ENCODE results near the gene SLC28A3.

SLC28A3 gene

DNA sequence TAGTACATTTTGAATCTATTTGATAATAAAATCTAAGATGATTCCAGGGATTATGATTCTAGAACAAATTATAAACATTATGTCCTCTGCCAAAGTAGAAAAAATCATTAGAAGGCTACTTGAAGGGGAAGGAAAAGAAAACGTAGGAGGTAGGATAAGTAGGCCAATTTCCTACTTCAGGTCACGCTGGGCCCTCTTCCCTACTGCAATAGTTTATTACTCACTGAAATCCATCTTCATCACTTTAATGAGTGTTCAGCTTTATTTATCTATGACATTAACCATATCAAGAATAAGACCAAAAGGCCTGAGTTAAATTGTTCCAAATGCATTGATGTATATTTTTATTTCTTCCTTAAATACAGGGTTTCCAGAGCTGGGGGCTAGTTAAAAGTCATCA lies 21.6 kb downstream of the SLC28A3 start:
- H3K36me3 ChIP-seq (ENCODE audit: control insufficient read depth in 1 of 2, insufficient read depth in 2 of 2, low read length in 2 of 2) = no peaks in the 10 kb centered on the region
- H3K4me1 ChIP-seq (ENCODE audit: control insufficient read depth in 1 of 2, insufficient read depth in 2 of 2, low read length in 2 of 2) = no peaks in the 10 kb centered on the region
- no peak overlapping the region for H3K4me3 ChIP-seq (ENCODE audit: low read depth in 1 of 2, low read length in 2 of 2)
- no peak overlapping the region for H3K27ac ChIP-seq (ENCODE audit: low read length)
- H3K9me3 ChIP-seq (ENCODE audit: control insufficient read depth in 1 of 2, low read length in 2 of 2) = no peaks in the 10 kb centered on the region
- no peaks in the 10 kb centered on the region for H3K27me3 ChIP-seq (ENCODE audit: low read depth, low read length)

DNA sequence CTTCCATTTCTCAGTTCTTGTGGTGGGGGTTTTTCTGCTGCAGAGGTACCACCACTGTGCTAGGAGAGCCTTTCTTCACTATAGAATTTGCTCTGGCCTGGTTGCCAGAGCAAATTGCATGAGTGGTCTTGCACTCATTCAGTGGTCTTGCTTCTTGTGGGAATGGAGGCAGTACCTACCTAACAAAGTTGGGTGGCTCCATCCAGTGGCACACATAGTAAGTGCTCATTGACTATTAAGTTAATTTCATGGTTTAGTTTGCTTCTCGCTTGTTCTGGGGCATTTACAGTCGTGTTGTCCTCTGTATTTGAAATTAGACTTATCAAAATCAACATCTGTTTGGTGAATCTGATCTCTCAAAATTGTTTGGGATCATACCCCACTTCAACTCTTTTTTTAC lies 23.0 kb downstream of the SLC28A3 start:
- Histone ChIP-seq H3K9me3 (ENCODE audit: control insufficient read depth in 1 of 2, low read length in 2 of 2) (no peaks in the 10 kb centered on the region), H3K4me3 (ENCODE audit: low read depth in 1 of 2, low read length in 2 of 2) (no peak overlapping the region), H3K36me3 (ENCODE audit: control insufficient read depth in 1 of 2, insufficient read depth in 2 of 2, low read length in 2 of 2) (no peaks in the 10 kb centered on the region), H3K27ac (ENCODE audit: low read length) (no peak overlapping the region), H3K27me3 (ENCODE audit: low read depth, low read length) (no peaks in the 10 kb centered on the region), H3K4me1 (ENCODE audit: control insufficient read depth in 1 of 2, insufficient read depth in 2 of 2, low read length in 2 of 2) (no peaks in the 10 kb centered on the region)

GRCh38 chr9:84315278-84315877 lies 25.2 kb downstream of the SLC28A3 start:
- Histone ChIP-seq H3K27me3 (ENCODE audit: low read depth, low read length) (no peaks in the 10 kb centered on the region), H3K4me3 (ENCODE audit: low read depth in 1 of 2, low read length in 2 of 2) (no peak overlapping the region), H3K9me3 (ENCODE audit: control insufficient read depth in 1 of 2, low read length in 2 of 2) (no peaks in the 10 kb centered on the region), H3K36me3 (ENCODE audit: control insufficient read depth in 1 of 2, insufficient read depth in 2 of 2, low read length in 2 of 2) (no peaks in the 10 kb centered on the region), H3K4me1 (ENCODE audit: control insufficient read depth in 1 of 2, insufficient read depth in 2 of 2, low read length in 2 of 2) (no peaks in the 10 kb centered on the region), H3K27ac (ENCODE audit: low read length) (no peak overlapping the region)

- Histone ChIP-seq H3K27me3 (ENCODE audit: low read depth, low read length) (no peaks in the 10 kb centered on the region), H3K27ac (ENCODE audit: low read length) (no peak overlapping the region), H3K36me3 (ENCODE audit: control insufficient read depth in 1 of 2, insufficient read depth in 2 of 2, low read length in 2 of 2) (no peaks in the 10 kb centered on the region), H3K9me3 (ENCODE audit: control insufficient read depth in 1 of 2, low read length in 2 of 2) (no peaks in the 10 kb centered on the region), H3K4me3 (ENCODE audit: low read depth in 1 of 2, low read length in 2 of 2) (no peak overlapping the region), H3K4me1 (ENCODE audit: control insufficient read depth in 1 of 2, insufficient read depth in 2 of 2, low read length in 2 of 2) (no peaks in the 10 kb centered on the region)
Measured at GRCh38 chr9:84314306-84314705, 26.3 kb downstream of the SLC28A3 start.

- H3K9me3 ChIP-seq (ENCODE audit: control insufficient read depth in 1 of 2, low read length in 2 of 2) = no peaks in the 10 kb centered on the region
- H3K27ac ChIP-seq (ENCODE audit: low read length) = no peak overlapping the region
- H3K27me3 ChIP-seq (ENCODE audit: low read depth, low read length) = no peaks in the 10 kb centered on the region
- no peaks in the 10 kb centered on the region for H3K4me1 ChIP-seq (ENCODE audit: control insufficient read depth in 1 of 2, insufficient read depth in 2 of 2, low read length in 2 of 2)
- H3K4me3 ChIP-seq (ENCODE audit: low read depth in 1 of 2, low read length in 2 of 2) = no peak overlapping the region
- H3K36me3 ChIP-seq (ENCODE audit: control insufficient read depth in 1 of 2, insufficient read depth in 2 of 2, low read length in 2 of 2) = no peaks in the 10 kb centered on the region
Measured at GRCh38 chr9:84310883-84311282, 29.7 kb downstream of the SLC28A3 start.

- Histone ChIP-seq H3K4me3 (ENCODE audit: low read depth in 1 of 2, low read length in 2 of 2) (no peak overlapping the region), H3K27me3 (ENCODE audit: low read depth, low read length) (no peaks in the 10 kb centered on the region), H3K27ac (ENCODE audit: low read length) (no peak overlapping the region), H3K9me3 (ENCODE audit: control insufficient read depth in 1 of 2, low read length in 2 of 2) (no peaks in the 10 kb centered on the region), H3K36me3 (ENCODE audit: control insufficient read depth in 1 of 2, insufficient read depth in 2 of 2, low read length in 2 of 2) (no peaks in the 10 kb centered on the region), H3K4me1 (ENCODE audit: control insufficient read depth in 1 of 2, insufficient read depth in 2 of 2, low read length in 2 of 2) (no peaks in the 10 kb centered on the region)
Measured at GRCh38 chr9:84305497-84306131, 34.9 kb downstream of the SLC28A3 start.

GRCh38 chr9:84304166-84304565 lies 36.4 kb downstream of the SLC28A3 start:
- no peak overlapping the region for H3K27ac ChIP-seq (ENCODE audit: low read length)
- no peaks in the 10 kb centered on the region for H3K27me3 ChIP-seq (ENCODE audit: low read depth, low read length)
- no peaks in the 10 kb centered on the region for H3K4me1 ChIP-seq (ENCODE audit: control insufficient read depth in 1 of 2, insufficient read depth in 2 of 2, low read length in 2 of 2)
- no peak overlapping the region for H3K4me3 ChIP-seq (ENCODE audit: low read depth in 1 of 2, low read length in 2 of 2)
- H3K36me3 ChIP-seq (ENCODE audit: control insufficient read depth in 1 of 2, insufficient read depth in 2 of 2, low read length in 2 of 2) = no peaks in the 10 kb centered on the region
- no peaks in the 10 kb centered on the region for H3K9me3 ChIP-seq (ENCODE audit: control insufficient read depth in 1 of 2, low read length in 2 of 2)

GRCh38 chr9:84303061-84303460 lies 37.5 kb downstream of the SLC28A3 start:
- Histone ChIP-seq H3K4me1 (ENCODE audit: control insufficient read depth in 1 of 2, insufficient read depth in 2 of 2, low read length in 2 of 2) (no peaks in the 10 kb centered on the region), H3K4me3 (ENCODE audit: low read depth in 1 of 2, low read length in 2 of 2) (no peak overlapping the region), H3K36me3 (ENCODE audit: control insufficient read depth in 1 of 2, insufficient read depth in 2 of 2, low read length in 2 of 2) (no peaks in the 10 kb centered on the region), H3K9me3 (ENCODE audit: control insufficient read depth in 1 of 2, low read length in 2 of 2) (no peaks in the 10 kb centered on the region), H3K27ac (ENCODE audit: low read length) (no peak overlapping the region), H3K27me3 (ENCODE audit: low read depth, low read length) (no peaks in the 10 kb centered on the region)

DNA sequence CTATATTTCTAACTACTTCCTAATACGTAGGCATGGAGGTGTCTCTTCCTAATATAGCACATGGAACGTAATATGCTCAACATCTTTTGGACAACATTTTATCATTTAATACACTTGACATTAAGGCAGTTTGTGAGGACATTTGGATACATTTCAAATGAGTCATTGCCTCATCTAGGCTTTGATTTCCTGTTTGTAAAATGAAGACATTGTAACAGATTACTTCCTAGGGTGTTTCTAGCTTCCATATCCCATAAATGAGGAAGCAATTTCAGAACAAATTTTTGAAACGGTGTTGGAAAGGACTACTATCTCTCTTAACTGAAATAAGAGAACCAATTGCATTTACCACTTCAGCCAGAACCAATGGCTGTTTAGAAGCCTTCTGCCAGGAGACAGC lies 38.7 kb downstream of the SLC28A3 start:
- Histone ChIP-seq H3K9me3 (ENCODE audit: control insufficient read depth in 1 of 2, low read length in 2 of 2) (no peaks in the 10 kb centered on the region), H3K4me1 (ENCODE audit: control insufficient read depth in 1 of 2, insufficient read depth in 2 of 2, low read length in 2 of 2) (no peaks in the 10 kb centered on the region), H3K27me3 (ENCODE audit: low read depth, low read length) (no peaks in the 10 kb centered on the region), H3K27ac (ENCODE audit: low read length) (no peak overlapping the region), H3K36me3 (ENCODE audit: control insufficient read depth in 1 of 2, insufficient read depth in 2 of 2, low read length in 2 of 2) (no peaks in the 10 kb centered on the region), H3K4me3 (ENCODE audit: low read depth in 1 of 2, low read length in 2 of 2) (no peak overlapping the region)

DNA sequence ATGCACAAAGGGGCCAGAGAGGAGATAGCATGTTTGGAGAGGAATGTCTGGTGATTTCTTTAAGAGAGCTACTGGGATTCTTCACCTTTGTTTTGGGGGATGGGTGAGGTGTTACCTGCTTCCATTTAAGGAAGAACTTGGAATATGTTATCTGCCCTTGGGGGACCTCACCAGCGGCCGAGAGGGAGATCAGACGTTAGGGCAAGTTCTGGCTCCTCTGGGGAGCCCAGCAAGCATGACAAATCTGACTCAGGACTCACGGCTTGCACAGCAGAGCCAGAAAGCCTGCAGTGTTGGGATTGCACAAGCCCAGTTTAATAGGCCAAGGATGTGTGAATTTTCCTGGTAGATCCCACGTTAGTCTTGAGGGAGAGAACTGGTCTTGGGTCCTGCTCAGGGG lies 40.3 kb downstream of the SLC28A3 start:
- H3K4me3 ChIP-seq (ENCODE audit: low read depth in 1 of 2, low read length in 2 of 2) = no peak overlapping the region
- no peaks in the 10 kb centered on the region for H3K36me3 ChIP-seq (ENCODE audit: control insufficient read depth in 1 of 2, insufficient read depth in 2 of 2, low read length in 2 of 2)
- no peaks in the 10 kb centered on the region for H3K9me3 ChIP-seq (ENCODE audit: control insufficient read depth in 1 of 2, low read length in 2 of 2)
- H3K27me3 ChIP-seq (ENCODE audit: low read depth, low read length) = no peaks in the 10 kb centered on the region
- H3K27ac ChIP-seq (ENCODE audit: low read length) = no peak overlapping the region
- no peaks in the 10 kb centered on the region for H3K4me1 ChIP-seq (ENCODE audit: control insufficient read depth in 1 of 2, insufficient read depth in 2 of 2, low read length in 2 of 2)

GRCh38 chr9:84297162-84297821 lies 43.3 kb downstream of the SLC28A3 start:
- H3K36me3 ChIP-seq (ENCODE audit: control insufficient read depth in 1 of 2, insufficient read depth in 2 of 2, low read length in 2 of 2) = no peaks in the 10 kb centered on the region
- no peaks in the 10 kb centered on the region for H3K27me3 ChIP-seq (ENCODE audit: low read depth, low read length)
- no peaks in the 10 kb centered on the region for H3K9me3 ChIP-seq (ENCODE audit: control insufficient read depth in 1 of 2, low read length in 2 of 2)
- no peak overlapping the region for H3K27ac ChIP-seq (ENCODE audit: low read length)
- no peaks in the 10 kb centered on the region for H3K4me1 ChIP-seq (ENCODE audit: control insufficient read depth in 1 of 2, insufficient read depth in 2 of 2, low read length in 2 of 2)
- H3K4me3 ChIP-seq (ENCODE audit: low read depth in 1 of 2, low read length in 2 of 2) = no peak overlapping the region
